GM06990 (cell line): Measurements from ENCODE around the gene BTRC.

Experiments used
- DNase-seq: peaks from one replicate; pipeline ENCODE4 v3.0.0-alpha.2; 2011; ENCODE audit not compliant: insufficient read length; ENCODE audit errors: extremely low read depth
- H3K27me3 ChIP-seq: replicated peaks from 2 replicates; pipeline ENCODE4 v1.6.0; 2011; ENCODE audit warnings: low read length; ENCODE audit not compliant: control insufficient read depth, insufficient read depth
- H3K36me3 ChIP-seq: 2 replicates; pipeline ENCODE4 v1.5.1; 2011; ENCODE audit warnings: low read length; ENCODE audit not compliant: control insufficient read depth, insufficient read depth
- H3K4me3 ChIP-seq: replicated peaks from 2 replicates; pipeline ENCODE4 v1.5.1; 2011; ENCODE audit warnings: low read depth, mild to moderate bottlenecking, control low read depth, low read length
- CTCF ChIP-seq: IDR thresholded peaks from 2 replicates; pipeline ENCODE4 v1.5.1; 2011; ENCODE audit warnings: low read length, control low read depth, mild to moderate bottlenecking, inconsistent platforms; ENCODE audit not compliant: insufficient read depth, poor library complexity, severe bottlenecking

BTRC gene

GRCh38 chr10:101575580-101576210, 221.7 kb downstream of the BTRC start:
- no peak for TF ChIP-seq CTCF
- no peak overlapping the region for H3K4me3 ChIP-seq
- DNase-seq, result no peak
- no peaks in the 10 kb centered on the region for H3K27me3 ChIP-seq
- peaks cover 16% of the 10 kb centered on the region for H3K36me3 ChIP-seq

GRCh38 chr10:101576211-101576863, 222.4 kb downstream of the BTRC start:
- no peak for DNase-seq
- peaks cover 18% of the 10 kb centered on the region for H3K36me3 ChIP-seq
- no peak overlapping the region for H3K4me3 ChIP-seq
- TF ChIP-seq CTCF, result no peak
- H3K27me3 ChIP-seq, result no peaks in the 10 kb centered on the region

- TF ChIP-seq CTCF, result no peak
- DNase-seq, result no peak
- peaks cover 19% of the 10 kb centered on the region for H3K36me3 ChIP-seq
- no peaks in the 10 kb centered on the region for H3K27me3 ChIP-seq
- no peak overlapping the region for H3K4me3 ChIP-seq
These were observed 223.3 kb downstream of the BTRC start for GRCh38 chr10:101577121-101577871.

GRCh38 chr10:101578192-101578591, 224.2 kb downstream of the BTRC start:
- H3K27me3 ChIP-seq, result no peaks in the 10 kb centered on the region
- no peak for DNase-seq
- H3K4me3 ChIP-seq, result no peak overlapping the region
- H3K36me3 ChIP-seq, result peaks cover 20% of the 10 kb centered on the region
- TF ChIP-seq CTCF, result no peak

- TF ChIP-seq CTCF, result no peak
- DNase-seq, result no peak
- no peak overlapping the region for H3K4me3 ChIP-seq
- H3K36me3 ChIP-seq, result peaks cover 24% of the 10 kb centered on the region
- no peaks in the 10 kb centered on the region for H3K27me3 ChIP-seq
These were observed 225.0 kb downstream of the BTRC start for GRCh38 chr10:101578803-101579515.
